B cell (primary cell): ENCODE measurements around the gene NPEPL1.

Experiments
- EZH2 ChIP-seq: IDR thresholded peaks from 2 replicates; pipeline ENCODE4 v1.6.1; 2012; ENCODE audit warnings: borderline replicate concordance, low read depth, mild to moderate bottlenecking, moderate library complexity, low read length; ENCODE audit not compliant: insufficient read depth, poor library complexity, severe bottlenecking
- TF ChIP-seq, protein P1 (sequence below): fragments of 200-600 bp; IDR thresholded peaks from one replicate; pipeline ENCODE4 v1.8.0; 2022; ENCODE audit warnings: antibody characterized with exemption, mild to moderate bottlenecking

DNA sequence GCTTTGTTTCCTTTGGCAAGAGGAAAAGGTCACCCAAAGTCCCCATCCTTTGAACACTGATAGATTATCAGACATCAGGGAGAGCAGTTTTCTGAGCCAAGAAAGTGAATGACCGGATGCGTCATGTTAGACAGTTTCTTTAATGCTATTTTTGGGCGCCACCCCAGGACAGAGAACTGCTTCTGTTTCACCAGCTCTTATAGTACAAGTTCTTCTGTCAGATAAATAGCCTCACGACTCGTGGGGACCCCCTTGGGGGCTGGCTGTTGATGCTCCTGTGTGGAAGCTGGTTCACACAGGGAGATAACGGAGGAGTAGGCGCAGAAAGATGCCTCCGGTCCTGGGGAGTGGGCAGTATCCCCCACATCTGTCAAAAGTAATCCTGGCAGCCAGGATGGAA lies 54.6 kb downstream of the NPEPL1 start:
- TF ChIP-seq, protein P1, sequence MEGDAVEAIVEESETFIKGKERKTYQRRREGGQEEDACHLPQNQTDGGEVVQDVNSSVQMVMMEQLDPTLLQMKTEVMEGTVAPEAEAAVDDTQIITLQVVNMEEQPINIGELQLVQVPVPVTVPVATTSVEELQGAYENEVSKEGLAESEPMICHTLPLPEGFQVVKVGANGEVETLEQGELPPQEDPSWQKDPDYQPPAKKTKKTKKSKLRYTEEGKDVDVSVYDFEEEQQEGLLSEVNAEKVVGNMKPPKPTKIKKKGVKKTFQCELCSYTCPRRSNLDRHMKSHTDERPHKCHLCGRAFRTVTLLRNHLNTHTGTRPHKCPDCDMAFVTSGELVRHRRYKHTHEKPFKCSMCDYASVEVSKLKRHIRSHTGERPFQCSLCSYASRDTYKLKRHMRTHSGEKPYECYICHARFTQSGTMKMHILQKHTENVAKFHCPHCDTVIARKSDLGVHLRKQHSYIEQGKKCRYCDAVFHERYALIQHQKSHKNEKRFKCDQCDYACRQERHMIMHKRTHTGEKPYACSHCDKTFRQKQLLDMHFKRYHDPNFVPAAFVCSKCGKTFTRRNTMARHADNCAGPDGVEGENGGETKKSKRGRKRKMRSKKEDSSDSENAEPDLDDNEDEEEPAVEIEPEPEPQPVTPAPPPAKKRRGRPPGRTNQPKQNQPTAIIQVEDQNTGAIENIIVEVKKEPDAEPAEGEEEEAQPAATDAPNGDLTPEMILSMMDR = no peak
- TF ChIP-seq EZH2 = no peak
